HCT116 (cell line): ENCODE measurements around the gene EFEMP2. TPM values are rescaled to one million over a fixed set of nuclear protein-coding genes. Genes with fewer than 3 reads are reported as not detected.

Experiments
- ATAC-seq: fragments of 200-7000 bp; cut with Tn5 transposase; 2 replicates; pipeline ENCODE4 v1.9.1; 2020; ENCODE audit warnings: mild to moderate bottlenecking, moderate library complexity
- BruUV-seq: library from RNA; stranded (reverse); fragments of 400-500 nt; replicated peaks from 2 replicates; lab custom pipeline; 2021; lab: Mats Ljungman, UMichigan
- CTCF ChIA-PET: fragments of 300-600 bp; sonication (Branson Sonifier 250); formaldehyde crosslinking; loops from one replicate; lab custom pipeline; 2021; ENCODE audit warnings: antibody characterized with exemption; lab: Charles Lee
- POLR2A ChIA-PET: fragments of 300-600, 350-600 bp; sonication (Branson Sonifier 250); formaldehyde crosslinking; loops from one replicate; lab custom pipeline; 2021; ENCODE audit warnings: antibody characterized with exemption; lab: Charles Lee
- RAD21 ChIA-PET, 2 experiments: fragments of 300-600 bp; sonication (Branson Sonifier 250); formaldehyde crosslinking; loops; one replicate each; lab custom pipeline; 2023; ENCODE audit warnings: low total read pairs in 2 of 2; ENCODE audit not compliant: uncharacterized antibody in 2 of 2, unreplicated experiment in 2 of 2, low non-redundant PET in 1 of 2; lab: Charles Lee
- DNase-seq: peaks from one replicate; pipeline ENCODE4 v3.0.0-alpha.2; 2010; ENCODE audit warnings: low read depth, low spot score
- H2AFZ ChIP-seq: fragments of 200-600 bp; shearing (Covaris generic), sonication (generic); 2 replicates; pipeline ENCODE4 v1.6.1; 2017; ENCODE audit warnings: low read depth, mixed run types, mixed read lengths, antibody characterized with exemption, low read length; ENCODE audit not compliant: poor library complexity, severe bottlenecking
- H3K27ac ChIP-seq: 2 replicates; pipeline ENCODE4 v1.5.1; 2012; ENCODE audit warnings: low read depth, low read length
- H3K27me3 ChIP-seq: fragments of 200-600 bp; sonication (generic); 2 replicates; pipeline ENCODE4 v1.6.1; 2016; ENCODE audit warnings: mixed run types, low read length, mixed read lengths; ENCODE audit not compliant: insufficient read depth
- H3K36me3 ChIP-seq, 2 experiments: fragments of 200-500 bp in 1 of 2; fragments of 200-600 bp in 1 of 2; sonication (Bioruptor generic) in 1 of 2; sonication (generic) in 1 of 2; 2 replicates each; pipeline versions ENCODE4 v1.5.1 to v1.6.1; 2014 to 2016; ENCODE audit warnings: low read length in 2 of 2, inconsistent platforms in 1 of 2, mixed read lengths in 1 of 2, mixed run types in 1 of 2; ENCODE audit not compliant: insufficient read depth in 2 of 2, control insufficient read depth in 1 of 2
- H3K4me1 ChIP-seq, 2 experiments: fragments of 200-600 bp in 1 of 2; sonication (generic) in 1 of 2; 2 replicates each; pipeline versions ENCODE4 v1.5.1 to v1.6.1; 2012 to 2017; ENCODE audit warnings: low read length in 2 of 2, inconsistent platforms in 1 of 2, mild to moderate bottlenecking in 1 of 2, mixed read lengths in 1 of 2, mixed run types in 1 of 2, moderate library complexity in 1 of 2; ENCODE audit not compliant: insufficient read depth in 2 of 2, control insufficient read depth in 1 of 2
- H3K4me2 ChIP-seq: fragments of 200-600 bp; sonication (generic); 2 replicates; pipeline ENCODE4 v1.6.1; 2017; ENCODE audit warnings: mixed run types, low read length, mixed read lengths
- H3K4me3 ChIP-seq, 2 experiments: fragments of 200-600 bp in 1 of 2; sonication (generic) in 1 of 2; replicated peaks in 1 of 2; 2 replicates each; pipeline ENCODE4 v1.5.1; 2011 to 2016; ENCODE audit warnings: low read length in 2 of 2, control low read depth in 1 of 2, low read depth in 1 of 2, mild to moderate bottlenecking in 1 of 2, mixed read lengths in 1 of 2, mixed run types in 1 of 2
- H3K79me2 ChIP-seq: fragments of 200-600 bp; sonication (generic); 2 replicates; pipeline ENCODE4 v1.6.1; 2017; ENCODE audit warnings: mild to moderate bottlenecking, mixed run types, low read length, moderate library complexity, mixed read lengths; ENCODE audit not compliant: insufficient read depth
- H3K9ac ChIP-seq: fragments of 200-600 bp; sonication (generic); 2 replicates; pipeline ENCODE4 v1.6.1; 2016; ENCODE audit warnings: low read length, mixed read lengths
- H3K9me2 ChIP-seq: fragments of 200-600 bp; sonication (generic), shearing (Covaris generic); 2 replicates; pipeline ENCODE4 v1.6.1; 2017; ENCODE audit warnings: mixed run types, mild to moderate bottlenecking, moderate library complexity; ENCODE audit not compliant: insufficient read depth
- H3K9me3 ChIP-seq, 2 experiments: fragments of 200-500 bp in 1 of 2; fragments of 200-600 bp in 1 of 2; sonication (Bioruptor generic) in 1 of 2; sonication (generic) in 1 of 2; 2 replicates each; pipeline ENCODE4 v1.6.1; 2014 to 2017; ENCODE audit warnings: low read length in 2 of 2, mixed read lengths in 2 of 2, inconsistent platforms in 1 of 2, low read depth in 1 of 2, mild to moderate bottlenecking in 1 of 2, mixed run types in 1 of 2, moderate library complexity in 1 of 2; ENCODE audit not compliant: control insufficient read depth in 1 of 2, insufficient read depth in 1 of 2
- H4K20me1 ChIP-seq: fragments of 200-600 bp; sonication (generic), shearing (Covaris generic); 2 replicates; pipeline ENCODE4 v1.6.1; 2017; ENCODE audit warnings: mixed run types, mild to moderate bottlenecking, moderate library complexity; ENCODE audit not compliant: insufficient read depth
- CBX3 ChIP-seq: IDR thresholded peaks from 2 replicates; pipeline ENCODE4 v1.6.1; 2012; ENCODE audit warnings: low read depth
- CEBPB ChIP-seq: IDR thresholded peaks from 2 replicates; pipeline ENCODE4 v1.6.1; 2012; ENCODE audit warnings: low read depth
- EGR1 ChIP-seq: IDR thresholded peaks from 2 replicates; pipeline ENCODE4 v1.6.1; 2012; ENCODE audit warnings: low read depth
- ELF1 ChIP-seq: IDR thresholded peaks from 2 replicates; pipeline ENCODE4 v1.6.1; 2012; ENCODE audit warnings: low read depth, borderline replicate concordance
- EZH2 ChIP-seq: fragments of 200-600 bp; sonication (generic); IDR thresholded peaks from 2 replicates; pipeline ENCODE4 v1.6.1; 2017; ENCODE audit warnings: antibody characterized with exemption, mixed run types
- EZH2phosphoT487 ChIP-seq: fragments of 200-600 bp; IDR thresholded peaks from 2 replicates; pipeline ENCODE4 v1.6.1; 2018; ENCODE audit warnings: antibody characterized with exemption, borderline replicate concordance
- RAD21 ChIP-seq: IDR thresholded peaks from 2 replicates; pipeline ENCODE4 v1.6.1; 2012; ENCODE audit warnings: low read depth, mild to moderate bottlenecking
- YY1 ChIP-seq: IDR thresholded peaks from 2 replicates; pipeline ENCODE4 v1.6.1; 2011; ENCODE audit warnings: low read length, low read depth, moderate library complexity, mild to moderate bottlenecking; ENCODE audit not compliant: insufficient replicate concordance; ENCODE audit errors: extremely low read depth
- ZFX ChIP-seq: fragments of 450-650 bp; IDR thresholded peaks from 2 replicates; pipeline ENCODE4 v1.6.1; 2017
- ZNF274 ChIP-seq: fragments of 200-500 bp; sonication (Bioruptor generic); IDR thresholded peaks from 2 replicates; pipeline ENCODE4 v1.6.1; 2014; ENCODE audit warnings: mild to moderate bottlenecking, low read depth, low read length, inconsistent platforms
- intact Hi-C: fragments of 100-400 bp; cut with micrococcal nuclease; formaldehyde crosslinking; loops from 2 replicates; pipeline ENCODE4 v1.10.0; 2022
- total RNA-seq: library from RNA; stranded (reverse); gene quantifications from one replicate; pipeline ENCODE4 v1.2.1, GENCODE V29; 2021; ENCODE audit not compliant: unreplicated experiment
- TF ChIP-seq, protein P1 (sequence below): IDR thresholded peaks from 2 replicates; pipeline ENCODE4 v1.6.1; 2012; ENCODE audit warnings: low read depth
- TF ChIP-seq, protein P2 (sequence below): IDR thresholded peaks from 2 replicates; pipeline ENCODE4 v1.6.1; 2011; ENCODE audit warnings: mild to moderate bottlenecking, low read length, moderate library complexity; ENCODE audit not compliant: insufficient replicate concordance; ENCODE audit errors: extremely low read depth
- TF ChIP-seq, protein P3 (sequence below), 3 experiments: fragments of 200-600 bp in 1 of 3; sonication (generic) in 1 of 3; IDR thresholded peaks in 2 of 3; conservative IDR thresholded peaks in 1 of 3; 2 replicates each; pipeline ENCODE4 v1.5.1; 2012 to 2017; ENCODE audit warnings: low read depth in 2 of 3, low read length in 2 of 3, antibody characterized with exemption in 1 of 3, borderline replicate concordance in 1 of 3, control low read depth in 1 of 3, mild to moderate bottlenecking in 1 of 3, mixed read lengths in 1 of 3, mixed run types in 1 of 3, moderate library complexity in 1 of 3; ENCODE audit not compliant: insufficient read depth in 1 of 3
- TF ChIP-seq, protein P4 (sequence below): IDR thresholded peaks from 2 replicates; pipeline ENCODE4 v1.6.1; 2012

Gene EFEMP2
- total RNA-seq, 1 experiment from 2014 or later: 8.4 TPM

DNA sequence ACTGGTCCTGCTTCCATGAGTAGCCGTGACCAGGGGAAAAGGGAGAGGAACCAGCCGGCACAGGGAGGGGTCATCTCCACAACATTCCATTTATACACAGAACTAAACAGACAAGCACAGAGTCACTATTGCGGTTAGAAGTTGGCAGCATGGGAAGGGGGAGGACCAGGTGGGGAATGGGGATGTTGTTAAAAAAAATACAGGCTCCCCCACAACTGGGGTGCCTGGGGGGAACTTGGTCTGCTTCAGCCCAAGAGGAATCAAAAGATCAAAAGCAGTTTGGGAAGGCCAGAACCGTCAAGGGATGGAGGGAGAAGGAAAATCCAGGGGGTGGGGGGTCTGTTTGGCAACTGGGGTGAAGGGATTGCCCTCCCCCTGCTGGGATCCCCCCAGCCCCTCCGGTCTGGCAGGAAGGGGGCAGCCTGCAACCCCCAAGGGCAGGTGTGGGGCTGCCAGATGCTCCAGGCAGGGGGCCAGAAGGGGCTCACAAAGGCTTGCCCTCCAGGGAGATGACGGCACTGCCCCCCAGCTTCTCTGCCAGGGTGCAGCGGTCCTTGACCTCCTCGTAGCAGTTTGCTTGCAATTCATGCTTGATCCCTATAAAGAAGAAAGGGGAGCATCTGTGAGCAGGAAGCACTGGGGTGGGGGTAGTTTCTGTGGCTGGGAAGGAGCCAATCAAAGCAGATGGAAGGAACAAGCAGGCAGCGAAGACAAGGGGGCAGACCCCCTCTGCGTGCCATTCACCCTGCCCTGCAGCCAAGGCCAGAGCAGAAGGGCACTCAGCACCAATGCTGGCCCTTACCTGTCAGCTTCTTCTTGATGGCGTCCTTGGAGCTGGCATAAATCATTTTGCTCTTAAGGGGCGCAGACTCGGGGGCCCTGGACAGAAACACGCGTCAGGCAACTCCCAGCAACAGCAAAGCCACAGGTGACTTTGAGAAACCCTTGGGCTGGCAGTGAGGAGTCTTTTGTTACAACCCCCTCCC, 17.5 kb downstream of the EFEMP2 start:
- POLR2A ChIA-PET: no interaction called here
- H3K9me2 ChIP-seq: no peaks in the 10 kb centered on the region
- intact Hi-C loops: no loop called here
- TSS peak; percentile 63 for BruUV-seq
- TF ChIP-seq CEBPB (no peak), ELF1 (no peak), RAD21 (no peak), ZNF274 (no peak), YY1 (no peak), EGR1 (no peak), EZH2phosphoT487 (no peak), EZH2 (no peak), ZFX (no peak), CBX3 (no peak)
- TF ChIP-seq, protein P1, sequence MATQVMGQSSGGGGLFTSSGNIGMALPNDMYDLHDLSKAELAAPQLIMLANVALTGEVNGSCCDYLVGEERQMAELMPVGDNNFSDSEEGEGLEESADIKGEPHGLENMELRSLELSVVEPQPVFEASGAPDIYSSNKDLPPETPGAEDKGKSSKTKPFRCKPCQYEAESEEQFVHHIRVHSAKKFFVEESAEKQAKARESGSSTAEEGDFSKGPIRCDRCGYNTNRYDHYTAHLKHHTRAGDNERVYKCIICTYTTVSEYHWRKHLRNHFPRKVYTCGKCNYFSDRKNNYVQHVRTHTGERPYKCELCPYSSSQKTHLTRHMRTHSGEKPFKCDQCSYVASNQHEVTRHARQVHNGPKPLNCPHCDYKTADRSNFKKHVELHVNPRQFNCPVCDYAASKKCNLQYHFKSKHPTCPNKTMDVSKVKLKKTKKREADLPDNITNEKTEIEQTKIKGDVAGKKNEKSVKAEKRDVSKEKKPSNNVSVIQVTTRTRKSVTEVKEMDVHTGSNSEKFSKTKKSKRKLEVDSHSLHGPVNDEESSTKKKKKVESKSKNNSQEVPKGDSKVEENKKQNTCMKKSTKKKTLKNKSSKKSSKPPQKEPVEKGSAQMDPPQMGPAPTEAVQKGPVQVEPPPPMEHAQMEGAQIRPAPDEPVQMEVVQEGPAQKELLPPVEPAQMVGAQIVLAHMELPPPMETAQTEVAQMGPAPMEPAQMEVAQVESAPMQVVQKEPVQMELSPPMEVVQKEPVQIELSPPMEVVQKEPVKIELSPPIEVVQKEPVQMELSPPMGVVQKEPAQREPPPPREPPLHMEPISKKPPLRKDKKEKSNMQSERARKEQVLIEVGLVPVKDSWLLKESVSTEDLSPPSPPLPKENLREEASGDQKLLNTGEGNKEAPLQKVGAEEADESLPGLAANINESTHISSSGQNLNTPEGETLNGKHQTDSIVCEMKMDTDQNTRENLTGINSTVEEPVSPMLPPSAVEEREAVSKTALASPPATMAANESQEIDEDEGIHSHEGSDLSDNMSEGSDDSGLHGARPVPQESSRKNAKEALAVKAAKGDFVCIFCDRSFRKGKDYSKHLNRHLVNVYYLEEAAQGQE: no peak
- TF ChIP-seq, protein P2, sequence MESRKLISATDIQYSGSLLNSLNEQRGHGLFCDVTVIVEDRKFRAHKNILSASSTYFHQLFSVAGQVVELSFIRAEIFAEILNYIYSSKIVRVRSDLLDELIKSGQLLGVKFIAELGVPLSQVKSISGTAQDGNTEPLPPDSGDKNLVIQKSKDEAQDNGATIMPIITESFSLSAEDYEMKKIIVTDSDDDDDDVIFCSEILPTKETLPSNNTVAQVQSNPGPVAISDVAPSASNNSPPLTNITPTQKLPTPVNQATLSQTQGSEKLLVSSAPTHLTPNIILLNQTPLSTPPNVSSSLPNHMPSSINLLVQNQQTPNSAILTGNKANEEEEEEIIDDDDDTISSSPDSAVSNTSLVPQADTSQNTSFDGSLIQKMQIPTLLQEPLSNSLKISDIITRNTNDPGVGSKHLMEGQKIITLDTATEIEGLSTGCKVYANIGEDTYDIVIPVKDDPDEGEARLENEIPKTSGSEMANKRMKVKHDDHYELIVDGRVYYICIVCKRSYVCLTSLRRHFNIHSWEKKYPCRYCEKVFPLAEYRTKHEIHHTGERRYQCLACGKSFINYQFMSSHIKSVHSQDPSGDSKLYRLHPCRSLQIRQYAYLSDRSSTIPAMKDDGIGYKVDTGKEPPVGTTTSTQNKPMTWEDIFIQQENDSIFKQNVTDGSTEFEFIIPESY: no peak
- TF ChIP-seq, protein P3, sequence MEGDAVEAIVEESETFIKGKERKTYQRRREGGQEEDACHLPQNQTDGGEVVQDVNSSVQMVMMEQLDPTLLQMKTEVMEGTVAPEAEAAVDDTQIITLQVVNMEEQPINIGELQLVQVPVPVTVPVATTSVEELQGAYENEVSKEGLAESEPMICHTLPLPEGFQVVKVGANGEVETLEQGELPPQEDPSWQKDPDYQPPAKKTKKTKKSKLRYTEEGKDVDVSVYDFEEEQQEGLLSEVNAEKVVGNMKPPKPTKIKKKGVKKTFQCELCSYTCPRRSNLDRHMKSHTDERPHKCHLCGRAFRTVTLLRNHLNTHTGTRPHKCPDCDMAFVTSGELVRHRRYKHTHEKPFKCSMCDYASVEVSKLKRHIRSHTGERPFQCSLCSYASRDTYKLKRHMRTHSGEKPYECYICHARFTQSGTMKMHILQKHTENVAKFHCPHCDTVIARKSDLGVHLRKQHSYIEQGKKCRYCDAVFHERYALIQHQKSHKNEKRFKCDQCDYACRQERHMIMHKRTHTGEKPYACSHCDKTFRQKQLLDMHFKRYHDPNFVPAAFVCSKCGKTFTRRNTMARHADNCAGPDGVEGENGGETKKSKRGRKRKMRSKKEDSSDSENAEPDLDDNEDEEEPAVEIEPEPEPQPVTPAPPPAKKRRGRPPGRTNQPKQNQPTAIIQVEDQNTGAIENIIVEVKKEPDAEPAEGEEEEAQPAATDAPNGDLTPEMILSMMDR (IDR thresholded peaks at IDR 0.05 in 2 of 3, conservative IDR thresholded peaks at IDR 0.05 in 1 of 3; ENCODE audit: borderline replicate concordance in 1 of 3, insufficient read depth in 1 of 3, low read depth in 2 of 3, low read length in 2 of 3): no peak
- TF ChIP-seq, protein P4, sequence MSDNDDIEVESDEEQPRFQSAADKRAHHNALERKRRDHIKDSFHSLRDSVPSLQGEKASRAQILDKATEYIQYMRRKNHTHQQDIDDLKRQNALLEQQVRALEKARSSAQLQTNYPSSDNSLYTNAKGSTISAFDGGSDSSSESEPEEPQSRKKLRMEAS: no peak
- DNase-seq: no peak
- H3K4me3 ChIP-seq: no peak overlapping the region
- peaks cover 41% of the 10 kb centered on the region for H3K79me2 ChIP-seq
- H3K36me3 ChIP-seq: peaks cover 31 to 56% of the 10 kb centered on the region in 2 experiments
- H3K27me3 ChIP-seq: no peaks in the 10 kb centered on the region
- RAD21 ChIA-PET: no interaction called here
- peaks cover 15% of the 10 kb centered on the region; the same call in 1 of the 2 replicates for H4K20me1 ChIP-seq
- CTCF ChIA-PET: no interaction called here
- no peak for ATAC-seq
- peaks cover 14 to 32% of the 10 kb centered on the region in 2 experiments for H3K4me1 ChIP-seq
- H3K9ac ChIP-seq: no peak overlapping the region
- H3K27ac ChIP-seq: no peak overlapping the region
- peak overlapping the region; percentile 77; the same call in 1 of the 2 replicates for H3K4me2 ChIP-seq
- H3K9me3 ChIP-seq: no peaks in the 10 kb centered on the region; a peak in 1 of 4 replicates
- H2AFZ ChIP-seq: no peak overlapping the region
